ENCODE data around the gene MRPL51.

- TF ChIP-seq, protein P1, sequence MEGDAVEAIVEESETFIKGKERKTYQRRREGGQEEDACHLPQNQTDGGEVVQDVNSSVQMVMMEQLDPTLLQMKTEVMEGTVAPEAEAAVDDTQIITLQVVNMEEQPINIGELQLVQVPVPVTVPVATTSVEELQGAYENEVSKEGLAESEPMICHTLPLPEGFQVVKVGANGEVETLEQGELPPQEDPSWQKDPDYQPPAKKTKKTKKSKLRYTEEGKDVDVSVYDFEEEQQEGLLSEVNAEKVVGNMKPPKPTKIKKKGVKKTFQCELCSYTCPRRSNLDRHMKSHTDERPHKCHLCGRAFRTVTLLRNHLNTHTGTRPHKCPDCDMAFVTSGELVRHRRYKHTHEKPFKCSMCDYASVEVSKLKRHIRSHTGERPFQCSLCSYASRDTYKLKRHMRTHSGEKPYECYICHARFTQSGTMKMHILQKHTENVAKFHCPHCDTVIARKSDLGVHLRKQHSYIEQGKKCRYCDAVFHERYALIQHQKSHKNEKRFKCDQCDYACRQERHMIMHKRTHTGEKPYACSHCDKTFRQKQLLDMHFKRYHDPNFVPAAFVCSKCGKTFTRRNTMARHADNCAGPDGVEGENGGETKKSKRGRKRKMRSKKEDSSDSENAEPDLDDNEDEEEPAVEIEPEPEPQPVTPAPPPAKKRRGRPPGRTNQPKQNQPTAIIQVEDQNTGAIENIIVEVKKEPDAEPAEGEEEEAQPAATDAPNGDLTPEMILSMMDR (conservative IDR thresholded peaks at IDR 0.05 in 1 of 2, IDR thresholded peaks at IDR 0.05 in 1 of 2; ENCODE audit: extremely low read depth in 1 of 2, insufficient read depth in 1 of 2, low read depth in 1 of 2, low read length in 2 of 2) = peak in 1 of 2 donors; percentile 14
- TF ChIP-seq EZH2 (IDR thresholded peaks at IDR 0.05; ENCODE audit: borderline replicate concordance, low read length) = no peak
These were observed 1.2 kb upstream of the MRPL51 start for GRCh38 chr12:6494258-6494743.
